Vagina (tissue), 2 donors: ENCODE measurements around the gene PYCARD. TPM values are rescaled to one million over a fixed set of nuclear protein-coding genes. Genes with fewer than 3 reads are reported as not detected.
A peak's percentile ranks its signal among the peaks of the same experiment; 100 is the strongest.

Source experiments
- DNase-seq, 2 donors: peaks; one replicate each; pipeline ENCODE4 v3.0.0-alpha.2; 2017; ENCODE audit errors: extremely low spot score in 2 of 2
- H3K27ac ChIP-seq: fragments of 200-600 bp; sonication (generic); one replicate; pipeline ENCODE4 v1.5.1; 2019
- H3K27me3 ChIP-seq: fragments of 200-600 bp; sonication (generic); one replicate; pipeline ENCODE4 v1.5.1; 2019
- H3K36me3 ChIP-seq, 2 donors: fragments of 200-600 bp; sonication (generic); one replicate each; pipeline ENCODE4 v1.5.1; 2017 to 2019
- H3K4me1 ChIP-seq: fragments of 200-600 bp; sonication (generic); one replicate; pipeline ENCODE4 v1.5.1; 2019
- H3K4me3 ChIP-seq, 2 donors: fragments of 200-600 bp; sonication (generic); 1 replicate in 1 of 2; 2 replicates in 1 of 2; pipeline ENCODE4 v1.5.1; 2016 to 2019
- H3K9me3 ChIP-seq: fragments of 200-600 bp; sonication (generic); one replicate; pipeline ENCODE4 v1.5.1; 2019
- POLR2A ChIP-seq, 2 donors: fragments of 450-650 bp; IDR thresholded peaks; one replicate each; pipeline ENCODE4 v1.6.1; 2017; ENCODE audit warnings: antibody characterized with exemption in 2 of 2, mild to moderate bottlenecking in 2 of 2, moderate library complexity in 2 of 2
- POLR2AphosphoS5 ChIP-seq, 2 donors: sonication (generic); formaldehyde crosslinking; IDR thresholded peaks; one replicate each; pipeline ENCODE4 v1.9.0; 2017; ENCODE audit warnings: antibody characterized with exemption in 2 of 2, mild to moderate bottlenecking in 2 of 2, low read depth in 1 of 2; ENCODE audit not compliant: insufficient read depth in 1 of 2
- intact Hi-C: fragments of 100-400 bp; cut with DNase I; formaldehyde crosslinking; loops from one replicate; pipeline ENCODE4 v1.15.1; 2023
- total RNA-seq: library from RNA; depleted of rRNA; stranded (reverse); fragments of >200 nt; gene quantifications from one replicate; pipeline ENCODE4 v1.2.3, GENCODE V29; 2016
- TF ChIP-seq, protein P1 (sequence below), 3 experiments: fragments of 450-650 bp in 2 of 3; fragments of 200-600 bp in 1 of 3; sonication (generic) in 1 of 3; IDR thresholded peaks; one replicate each; pipeline ENCODE4 v1.5.1; 2017 to 2019; ENCODE audit warnings: antibody characterized with exemption in 3 of 3, mild to moderate bottlenecking in 2 of 3, moderate library complexity in 2 of 3

PYCARD gene
- total RNA-seq, 1 donor from 2014 or later, result 85.0 TPM

- Histone ChIP-seq H3K4me1 (peaks cover 44% of the 10 kb centered on the region), H3K27ac (no peak overlapping the region)
Observed at GRCh38 chr16:31182391-31182790, 20.2 kb downstream of the PYCARD start.

GRCh38 chr16:31181102-31181830 lies 21.3 kb downstream of the PYCARD start:
- H3K27me3 ChIP-seq, result no peaks in the 10 kb centered on the region
- no peak for TF ChIP-seq POLR2A (IDR thresholded peaks at IDR 0.05)
- TF ChIP-seq, protein P1, sequence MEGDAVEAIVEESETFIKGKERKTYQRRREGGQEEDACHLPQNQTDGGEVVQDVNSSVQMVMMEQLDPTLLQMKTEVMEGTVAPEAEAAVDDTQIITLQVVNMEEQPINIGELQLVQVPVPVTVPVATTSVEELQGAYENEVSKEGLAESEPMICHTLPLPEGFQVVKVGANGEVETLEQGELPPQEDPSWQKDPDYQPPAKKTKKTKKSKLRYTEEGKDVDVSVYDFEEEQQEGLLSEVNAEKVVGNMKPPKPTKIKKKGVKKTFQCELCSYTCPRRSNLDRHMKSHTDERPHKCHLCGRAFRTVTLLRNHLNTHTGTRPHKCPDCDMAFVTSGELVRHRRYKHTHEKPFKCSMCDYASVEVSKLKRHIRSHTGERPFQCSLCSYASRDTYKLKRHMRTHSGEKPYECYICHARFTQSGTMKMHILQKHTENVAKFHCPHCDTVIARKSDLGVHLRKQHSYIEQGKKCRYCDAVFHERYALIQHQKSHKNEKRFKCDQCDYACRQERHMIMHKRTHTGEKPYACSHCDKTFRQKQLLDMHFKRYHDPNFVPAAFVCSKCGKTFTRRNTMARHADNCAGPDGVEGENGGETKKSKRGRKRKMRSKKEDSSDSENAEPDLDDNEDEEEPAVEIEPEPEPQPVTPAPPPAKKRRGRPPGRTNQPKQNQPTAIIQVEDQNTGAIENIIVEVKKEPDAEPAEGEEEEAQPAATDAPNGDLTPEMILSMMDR (IDR thresholded peaks at IDR 0.05), result no peak
- no peak for TF ChIP-seq POLR2AphosphoS5 (IDR thresholded peaks at IDR 0.05; ENCODE audit: insufficient read depth in 1 of 2, low read depth in 1 of 2)
- peak overlapping the region; percentile 100 for H3K27ac ChIP-seq
- no peaks in the 10 kb centered on the region for H3K9me3 ChIP-seq
- peak overlapping the region; percentile 73 to 99 for H3K4me3 ChIP-seq
- intact Hi-C loops, result loop anchor here (10.0 kb wide), 1 partner anchor 264 kb away; the partner anchor contains the start of gene ZNF843
- no peak for DNase-seq
- H3K36me3 ChIP-seq, result peaks cover 0 to 40% of the 10 kb centered on the region in 2 donors
- peaks cover 44% of the 10 kb centered on the region for H3K4me1 ChIP-seq

More at GRCh38 chr16:31182391-31182790, 20.2 kb downstream of the PYCARD start:
- intact Hi-C loops, result loop anchor here (10.0 kb wide), 1 partner anchor 262 kb away; the partner anchor contains the start of gene ZNF843
- H3K4me3 ChIP-seq, result peak overlapping the region; percentile 73 to 99
- no peaks in the 10 kb centered on the region for H3K27me3 ChIP-seq
- DNase-seq, result no peak
- TF ChIP-seq POLR2A (IDR thresholded peaks at IDR 0.05) (no peak), POLR2AphosphoS5 (IDR thresholded peaks at IDR 0.05; ENCODE audit: insufficient read depth in 1 of 2, low read depth in 1 of 2) (no peak)
- TF ChIP-seq, protein P1 (IDR thresholded peaks at IDR 0.05), result no peak
- H3K9me3 ChIP-seq, result no peaks in the 10 kb centered on the region
- peaks cover 0 to 52% of the 10 kb centered on the region in 2 donors for H3K36me3 ChIP-seq

GRCh38 chr16:31179747-31180459 lies 22.7 kb downstream of the PYCARD start, which contains the start of gene FUS:
FUS (plus strand) TSS chr16:31180139; CDS start chr16:31180215, 76 bp downstream.
- intact Hi-C loops, result loop anchor here (2.0 to 10.0 kb wide), 2 partner anchors 37 to 265 kb away; partner anchors contain the start of gene ZNF843
- Histone ChIP-seq H3K9me3 (no peaks in the 10 kb centered on the region), H3K27ac (peak within 1 kb of the TSS; percentile 100), H3K36me3 (peaks cover 0 to 27% of the 10 kb centered on the region in 2 donors), H3K27me3 (no peaks in the 10 kb centered on the region), H3K4me1 (peaks cover 44% of the 10 kb centered on the region), H3K4me3 (peak within 1 kb of the TSS; percentile 73 to 99)
- DNase-seq, result peak; percentile 94 to 97
- TF ChIP-seq POLR2AphosphoS5 (IDR thresholded peaks at IDR 0.05; ENCODE audit: insufficient read depth in 1 of 2, low read depth in 1 of 2) (peak; percentile 91 to 100), POLR2A (IDR thresholded peaks at IDR 0.05) (peak in 1 of 2 donors; percentile 98)
- TF ChIP-seq, protein P1 (IDR thresholded peaks at IDR 0.05), result peak in 1 of 3 experiments; percentile 19

DNA sequence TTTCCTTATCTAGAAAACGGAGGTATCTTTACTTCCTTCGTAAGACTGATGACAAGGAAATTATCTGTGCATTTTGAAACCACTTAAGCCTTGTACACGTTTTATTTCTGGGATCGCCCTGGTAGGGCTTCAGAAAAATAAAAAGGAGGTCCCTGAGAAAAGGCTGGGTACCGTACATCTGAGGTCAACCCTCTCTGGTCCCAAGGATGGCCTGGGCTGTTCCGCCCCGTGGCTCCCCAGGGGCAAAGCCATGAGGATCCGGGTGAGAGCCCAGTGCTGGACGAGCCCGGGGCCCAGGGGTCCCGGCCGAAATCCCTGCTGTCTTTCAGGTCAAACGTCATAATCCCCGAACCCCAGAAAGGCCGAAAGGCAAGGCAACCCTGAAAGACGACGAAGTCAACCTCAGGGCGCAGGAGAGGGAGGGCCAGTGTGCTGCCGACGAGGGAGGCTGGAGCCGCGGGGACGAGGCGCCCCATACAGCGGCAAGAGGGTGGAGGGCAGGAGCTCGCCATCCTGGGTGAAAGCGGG lies 23.3 kb downstream of the PYCARD start:
- Histone ChIP-seq H3K4me1 (peaks cover 41% of the 10 kb centered on the region), H3K27me3 (no peaks in the 10 kb centered on the region), H3K36me3 (peaks cover 0 to 20% of the 10 kb centered on the region in 2 donors), H3K9me3 (no peaks in the 10 kb centered on the region), H3K27ac (peak overlapping the region; percentile 100), H3K4me3 (peak overlapping the region; percentile 73 to 99)
- peak in 1 of 2 donors; percentile 88 for DNase-seq
- TF ChIP-seq POLR2AphosphoS5 (IDR thresholded peaks at IDR 0.05; ENCODE audit: insufficient read depth in 1 of 2, low read depth in 1 of 2), result no peak
- TF ChIP-seq POLR2A (IDR thresholded peaks at IDR 0.05), result peak in 1 of 2 donors; percentile 79
- TF ChIP-seq, protein P1 (IDR thresholded peaks at IDR 0.05), result no peak
- intact Hi-C loops, result loop anchor here (2.0 kb wide), 1 partner anchor 36 kb away; no protein-coding TSS in a partner anchor
